EL (cell line): ENCODE results near the gene FCRLB.
"Not testable (repeated sequence)": the region's sequence is repeated elsewhere in the genome, so short reads cannot be mapped to it uniquely, and the experiment has no call there.

Experiments used
- DNase-seq: peaks from one replicate; pipeline ENCODE4 v3.0.0-alpha.2; 2016

The FCRLB gene, protein sequence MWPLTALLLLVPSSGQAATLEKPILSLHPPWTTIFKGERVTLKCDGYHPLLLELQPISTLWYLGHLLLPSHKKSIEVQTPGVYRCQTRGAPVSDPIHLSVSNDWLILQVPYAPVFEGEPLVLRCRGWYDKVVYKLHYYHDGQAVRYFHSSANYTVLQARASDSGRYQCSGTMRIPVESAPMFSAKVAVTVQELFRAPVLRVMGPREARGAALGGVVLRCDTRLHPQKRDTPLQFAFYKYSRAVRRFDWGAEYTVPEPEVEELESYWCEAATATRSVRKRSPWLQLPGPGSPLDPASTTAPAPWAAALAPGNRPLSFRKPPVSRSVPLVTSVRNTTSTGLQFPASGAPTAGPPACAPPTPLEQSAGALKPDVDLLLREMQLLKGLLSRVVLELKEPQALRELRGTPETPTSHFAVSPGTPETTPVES

DNA sequence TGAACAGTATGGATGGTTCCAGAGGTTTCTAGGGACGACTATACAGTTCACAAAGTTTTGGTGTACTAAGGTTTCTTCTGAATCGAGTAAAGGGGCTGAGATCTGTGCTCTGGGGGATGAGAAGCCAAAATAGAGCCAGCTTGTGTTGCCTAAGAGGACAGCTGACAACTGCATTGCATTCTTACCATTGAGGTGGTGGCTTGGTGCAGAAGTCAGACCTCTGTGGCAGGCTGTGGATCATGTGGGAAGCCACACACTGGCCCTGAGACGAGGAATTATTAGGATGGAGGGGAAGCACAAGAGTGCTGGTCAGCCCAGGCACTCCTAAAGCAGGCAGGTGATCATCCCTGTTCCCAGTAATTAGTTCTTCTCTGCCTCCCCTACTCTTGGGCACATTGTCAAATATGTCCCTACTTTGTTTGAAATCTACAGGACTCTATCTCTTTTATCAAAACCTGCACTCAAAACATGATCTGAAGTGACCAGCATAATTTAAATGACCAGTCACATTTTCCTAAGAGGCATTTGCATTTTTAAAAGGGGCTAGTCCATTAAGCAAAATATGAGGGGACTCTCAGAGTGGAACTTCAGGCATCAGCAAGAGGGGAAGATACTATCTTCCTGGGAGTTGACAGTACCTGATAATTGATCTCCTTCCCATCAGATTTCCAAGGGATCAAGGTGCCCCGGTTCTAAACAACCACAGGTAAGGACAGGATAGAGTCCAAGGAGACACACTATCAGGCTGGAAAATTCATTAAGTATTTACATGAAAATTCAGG, at the start of gene FCRLB:
TSS of gene FCRLB (plus strand) at position 589 of the 782 bp plus-strand sequence. CDS start 1,129 bp downstream, outside the sequence.
- DNase-seq: no peak

DNA sequence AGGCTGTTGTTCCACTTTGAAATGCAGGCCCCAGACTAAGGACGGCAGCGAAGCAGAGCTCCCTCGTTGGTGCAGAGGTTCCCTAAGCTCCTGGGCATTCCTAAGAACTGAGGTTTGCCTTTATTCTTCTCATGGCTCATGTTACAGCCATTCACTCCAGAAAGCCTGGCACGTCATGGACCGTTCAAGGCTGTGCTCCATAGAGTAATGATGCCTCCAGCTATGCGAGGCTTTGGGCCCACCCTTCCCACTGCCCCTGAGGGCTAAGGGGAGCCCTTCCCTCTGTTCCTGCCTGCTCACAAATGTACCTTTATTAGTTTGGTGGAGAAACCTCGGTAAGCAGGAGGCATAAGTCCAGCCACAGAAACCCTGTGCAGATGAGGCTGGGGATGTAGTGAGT, 47.9 kb upstream of the FCRLB start:
- DNase-seq: not testable (repeated sequence)

DNA sequence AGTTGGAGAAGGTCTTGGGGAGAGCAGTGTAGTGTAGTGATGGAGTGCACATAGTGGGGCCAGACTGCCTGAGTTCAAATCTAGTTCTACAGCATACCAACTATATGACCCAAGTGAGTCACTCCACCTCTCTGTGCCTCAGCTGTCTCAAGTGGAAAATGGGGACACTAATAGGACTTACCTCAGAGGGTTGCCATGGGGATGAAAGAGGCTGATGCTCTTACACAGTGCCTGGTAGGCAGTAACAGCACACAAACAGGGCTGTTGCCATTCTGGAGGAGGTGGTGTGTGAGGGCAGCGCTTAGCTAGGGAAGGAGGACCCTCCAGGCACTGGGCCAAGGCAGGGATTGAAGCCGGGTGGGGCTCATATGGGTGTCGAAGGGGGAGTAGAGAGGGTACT, 46.9 kb upstream of the FCRLB start:
- not testable (repeated sequence) for DNase-seq

DNA sequence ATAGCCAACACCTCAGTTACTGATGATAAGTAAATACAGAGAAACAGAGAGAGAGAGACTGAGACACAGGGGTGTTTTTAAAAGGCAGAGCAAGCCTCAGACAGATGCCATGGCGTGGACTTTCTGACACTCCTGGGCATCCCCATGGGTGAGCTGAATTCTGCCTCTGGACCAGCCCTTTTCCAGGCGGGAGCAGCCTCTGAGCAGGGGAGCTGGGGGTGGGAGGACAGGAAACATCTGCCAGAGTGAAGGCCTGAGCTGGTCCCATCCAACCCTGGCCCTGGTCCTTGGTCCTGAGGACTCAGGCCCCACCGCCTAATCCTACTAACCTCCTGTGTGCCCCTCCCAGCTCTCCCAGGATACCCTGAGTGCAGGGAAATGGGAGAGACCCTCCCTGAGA, 46.4 kb upstream of the FCRLB start:
- DNase-seq: not testable (repeated sequence)

DNA sequence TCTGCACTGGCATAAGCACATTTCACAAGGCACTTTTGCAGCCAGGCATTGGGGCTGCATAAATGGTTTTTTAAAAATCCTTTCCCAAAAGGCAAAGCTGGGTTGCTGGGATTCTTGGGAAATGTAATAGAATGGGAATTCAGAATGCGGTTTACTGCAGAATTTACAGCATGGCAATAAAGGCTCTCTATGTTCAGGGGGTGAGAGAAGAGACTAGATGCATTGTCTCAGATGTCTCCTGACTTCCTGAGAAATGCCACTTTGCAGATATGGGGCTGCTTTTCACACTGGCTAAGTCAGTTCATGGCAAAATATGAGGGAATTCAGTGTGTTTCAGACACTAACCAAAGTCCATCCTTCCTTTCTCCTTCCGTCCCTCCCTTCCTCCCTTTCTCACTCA, 44.9 kb upstream of the FCRLB start:
- DNase-seq: no peak

DNA sequence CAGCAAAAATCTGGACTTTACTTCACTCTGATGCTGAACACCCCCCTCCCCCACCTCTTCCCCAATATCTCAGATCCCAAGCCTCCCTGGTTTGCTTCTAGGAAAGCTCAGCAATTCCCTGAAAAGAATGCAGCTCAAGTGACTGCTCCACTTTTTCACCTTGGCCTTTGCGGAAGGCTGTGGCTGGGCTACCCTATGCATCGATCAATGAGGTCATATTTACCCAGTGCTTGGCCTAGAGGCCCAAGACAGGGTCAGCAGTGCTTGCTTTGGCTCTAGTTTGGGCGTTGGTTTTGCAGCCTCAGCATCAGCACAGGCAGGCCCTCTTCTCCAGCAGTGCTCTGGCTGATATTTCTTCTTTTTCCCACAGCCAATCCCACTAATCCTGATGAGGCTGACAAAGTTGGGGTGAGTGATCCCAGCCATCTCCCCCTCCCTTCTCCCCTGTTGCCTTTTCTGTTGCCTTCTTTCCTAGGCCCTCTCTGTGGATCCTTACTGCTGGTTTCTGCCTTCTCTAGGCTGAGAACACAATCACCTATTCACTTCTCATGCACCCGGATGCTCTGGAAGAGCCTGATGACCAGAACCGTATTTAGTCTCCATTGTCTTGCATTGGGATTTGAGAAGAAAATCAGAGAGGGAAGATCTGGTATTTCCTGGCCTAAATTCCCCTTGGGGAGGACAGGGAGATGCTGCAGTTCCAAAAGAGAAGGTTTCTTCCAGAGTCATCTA, 44.2 kb upstream of the FCRLB start:
- no peak for DNase-seq

GRCh38 chr1:161678500-161678899, 42.8 kb upstream of the FCRLB start:
- DNase-seq: no peak

- no peak for DNase-seq
These were observed 39.5 kb upstream of the FCRLB start for GRCh38 chr1:161681879-161682278.

DNA sequence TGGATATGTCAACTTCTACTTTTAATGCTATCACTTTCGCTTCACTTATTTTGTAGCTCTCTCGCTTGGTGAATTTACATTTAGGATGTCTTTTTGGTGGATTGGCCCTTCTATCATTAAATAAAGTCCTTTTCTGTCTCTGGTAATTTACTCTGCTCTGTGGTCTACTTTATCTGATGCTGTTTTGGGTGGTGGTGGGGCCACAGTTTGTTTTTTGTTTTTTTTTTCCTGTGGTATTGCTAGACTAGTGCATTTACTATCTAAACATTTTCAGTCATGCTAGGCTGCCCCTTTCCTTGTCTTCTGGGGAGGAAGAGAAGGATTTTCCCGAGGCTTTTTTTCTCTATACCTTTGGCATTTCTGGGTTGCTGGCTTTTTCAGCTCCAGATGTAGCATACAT, 32.4 kb upstream of the FCRLB start:
- no peak for DNase-seq

DNA sequence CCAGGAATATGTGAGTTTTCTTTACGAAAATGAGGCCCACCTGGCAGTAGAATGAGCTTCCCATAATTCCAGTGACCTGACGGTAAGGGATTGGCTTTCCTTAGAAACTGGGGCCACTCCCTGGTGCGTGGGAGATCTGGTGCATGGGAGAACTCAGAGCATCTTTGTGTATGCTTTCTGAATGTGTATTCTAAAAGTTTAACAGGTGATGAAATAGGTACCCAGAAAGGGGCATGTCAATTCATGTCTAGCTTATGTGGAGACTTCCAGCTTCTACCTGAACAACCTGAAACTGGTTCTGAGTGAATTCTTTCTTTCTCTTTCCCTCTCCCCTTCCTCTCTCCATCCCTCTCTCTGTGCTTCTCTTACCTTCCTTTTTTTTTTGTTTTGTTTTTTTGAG, 29.5 kb upstream of the FCRLB start:
- DNase-seq: no peak

DNA sequence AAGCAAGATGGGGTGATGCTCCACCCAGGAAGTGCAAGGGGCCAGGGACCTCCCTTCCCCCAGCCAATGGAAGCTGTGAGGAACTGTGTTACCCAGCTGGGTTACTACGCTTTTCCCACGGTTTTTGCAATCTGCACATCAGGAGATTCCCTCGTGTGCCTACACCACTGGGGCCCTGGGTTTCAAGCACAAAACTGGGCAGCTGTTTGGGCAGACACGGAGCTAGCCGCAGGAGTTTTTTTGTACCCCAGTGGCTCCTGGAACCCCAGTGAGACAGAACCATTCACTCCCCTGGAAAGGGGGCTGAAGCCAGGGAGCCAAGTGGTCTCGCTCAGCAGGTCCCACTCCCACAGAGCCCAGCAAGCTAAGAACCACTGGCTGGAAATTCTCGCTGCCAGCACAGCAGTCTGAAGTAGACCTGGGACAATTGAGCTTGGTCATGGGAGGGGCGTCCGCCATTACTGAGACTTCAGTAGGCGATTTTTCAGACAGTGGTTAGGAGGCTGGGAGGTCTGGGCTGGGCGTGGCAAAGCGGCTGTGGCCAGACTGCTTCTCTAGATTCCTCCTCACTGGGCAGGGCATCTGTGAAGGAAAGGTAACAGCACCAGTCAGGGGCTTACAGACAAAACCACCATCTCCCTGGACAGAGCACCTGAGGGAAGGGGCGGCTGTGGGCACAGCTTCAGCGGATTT, 28.2 kb upstream of the FCRLB start:
- DNase-seq: not testable (repeated sequence)

DNA sequence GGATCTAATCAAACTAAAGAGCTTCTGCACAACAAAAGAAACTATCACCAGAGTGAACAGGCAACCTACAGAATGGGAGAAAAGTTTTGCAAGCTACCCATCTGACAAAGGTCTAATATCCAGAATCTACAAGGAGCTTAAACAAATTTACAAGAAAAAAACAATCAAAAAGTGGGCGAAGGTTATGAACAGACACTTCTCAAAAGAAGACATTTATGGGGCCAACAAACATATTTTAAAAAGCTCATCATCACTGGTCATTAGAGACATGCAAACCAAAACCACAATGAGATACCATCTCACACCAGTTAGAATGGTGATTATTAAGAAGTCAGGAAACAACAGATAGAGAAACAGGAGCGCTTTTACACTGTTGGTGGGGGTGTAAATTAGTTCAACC, 23.0 kb upstream of the FCRLB start:
- not testable (repeated sequence) for DNase-seq

DNA sequence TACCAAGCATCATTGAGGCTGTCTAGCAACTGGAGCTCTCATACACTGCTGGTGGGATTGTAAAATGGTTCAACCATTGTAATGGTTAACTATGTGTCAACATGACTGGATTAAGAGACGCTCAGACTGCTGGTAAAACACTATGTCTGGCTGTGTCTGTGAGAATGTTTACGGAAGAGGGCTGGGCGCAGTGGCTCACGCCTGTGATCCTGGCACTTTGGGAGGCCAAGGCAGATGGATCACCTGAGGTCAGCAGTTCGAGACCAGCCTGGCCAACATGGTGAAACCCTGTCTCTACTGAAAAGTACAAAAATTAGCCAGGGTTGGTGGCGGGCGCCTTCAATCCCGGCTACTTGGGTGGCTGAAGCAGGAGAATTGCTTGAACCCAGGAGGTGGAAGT, 19.1 kb upstream of the FCRLB start:
- no peak for DNase-seq

- DNase-seq: no peak
These were observed 15.8 kb upstream of the FCRLB start for GRCh38 chr1:161705537-161705936.

DNA sequence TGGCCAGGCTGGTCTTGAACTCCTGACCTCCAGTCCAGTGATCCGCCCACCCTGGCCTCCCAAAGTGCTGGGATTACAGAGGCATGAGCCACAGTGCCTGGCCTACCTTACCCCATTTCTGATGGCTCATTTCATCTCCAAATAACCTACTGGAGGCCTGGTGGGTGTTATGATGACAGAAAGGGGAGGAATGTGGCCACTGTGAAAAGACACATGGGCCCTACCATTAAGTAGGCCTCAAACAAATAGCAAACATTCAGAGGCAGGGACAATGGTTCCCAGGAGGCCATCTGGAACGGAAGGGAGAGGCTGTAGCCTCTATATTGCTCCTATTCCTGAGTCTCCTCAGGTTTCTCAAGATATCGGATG, 15.2 kb upstream of the FCRLB start:
- DNase-seq: peak; percentile 77

DNA sequence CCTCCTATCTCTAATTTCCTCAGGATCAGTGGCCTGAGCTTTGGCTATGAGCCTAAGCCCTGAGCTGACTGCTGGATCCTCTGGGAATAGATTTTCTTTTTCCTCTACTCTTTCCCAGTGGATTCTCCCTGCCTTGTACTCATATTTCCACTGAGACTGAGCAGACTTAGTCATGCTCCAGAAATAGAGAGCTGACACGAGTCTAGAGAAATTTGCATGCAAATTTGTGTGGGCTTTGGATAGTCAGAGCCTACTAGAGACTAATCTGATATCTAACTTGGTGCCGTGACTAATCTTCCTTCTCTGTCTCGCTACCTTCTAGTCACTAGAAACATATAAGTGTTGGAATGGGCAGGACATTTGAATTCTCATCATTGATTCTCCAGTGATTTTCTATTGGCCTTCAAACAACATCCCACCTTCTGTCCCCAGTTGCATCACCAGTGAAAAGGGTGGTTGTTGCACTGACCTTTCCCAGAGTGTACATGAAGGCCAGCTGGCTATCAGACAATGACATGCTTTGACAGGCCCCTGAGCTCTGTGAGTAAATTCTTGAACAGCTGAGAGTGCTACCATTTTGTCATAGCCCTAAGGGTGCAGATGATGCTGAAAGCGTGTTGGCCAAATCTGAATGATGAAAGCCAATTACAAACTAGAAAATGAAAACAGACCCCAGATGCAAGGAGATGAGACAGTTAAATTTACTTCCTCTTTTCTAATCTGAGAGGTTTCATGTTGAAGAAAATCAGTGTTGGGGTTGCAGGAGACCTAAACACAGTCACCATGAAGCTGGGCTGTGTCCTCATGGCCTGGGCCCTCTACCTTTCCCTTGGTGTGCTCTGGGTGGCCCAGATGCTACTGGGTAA, 14.6 kb upstream of the FCRLB start, which contains the start of gene FCRLA:
TSS of gene FCRLA (plus strand) at position 748 of the 866 bp plus-strand sequence. CDS start at position 784, 36 bp downstream.
- DNase-seq: peak; percentile 94

- DNase-seq: no peak
These were observed 13.8 kb upstream of the FCRLB start for GRCh38 chr1:161707503-161707902.

- no peak for DNase-seq
These were observed 12.0 kb upstream of the FCRLB start for GRCh38 chr1:161709373-161709772.

GRCh38 chr1:161710560-161710959, 10.8 kb upstream of the FCRLB start:
- DNase-seq: no peak

GRCh38 chr1:161718559-161719324, 2.6 kb upstream of the FCRLB start:
- DNase-seq: no peak

DNA sequence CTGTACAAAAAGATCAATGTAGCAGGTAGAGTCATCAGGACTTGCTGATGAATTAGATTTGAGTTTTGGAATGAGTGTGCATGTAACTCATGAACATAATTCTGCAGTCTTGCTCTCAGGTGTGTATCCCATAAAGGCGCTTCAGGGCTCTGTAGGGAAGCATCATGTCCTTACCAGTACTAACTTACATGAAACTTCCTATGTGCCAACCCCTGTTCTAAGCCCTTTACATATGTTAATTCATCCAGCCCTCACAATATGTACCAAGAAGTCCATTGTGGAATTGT, 2.1 kb upstream of the FCRLB start:
- no peak for DNase-seq
